Neural cell (in vitro differentiated cells): ENCODE measurements around the gene METAP2.

Experiments
- CTCF ChIP-seq: fragments of 450-650 bp; IDR thresholded peaks from 2 replicates; pipeline ENCODE4 v1.5.1; 2014; ENCODE audit warnings: antibody characterized with exemption, mild to moderate bottlenecking, moderate library complexity; ENCODE audit not compliant: poor library complexity, severe bottlenecking
- EP300 ChIP-seq: fragments of 450-650 bp; conservative IDR thresholded peaks from 2 replicates; pipeline ENCODE4 v1.6.1; 2014; ENCODE audit warnings: antibody characterized with exemption, mild to moderate bottlenecking, moderate library complexity; ENCODE audit not compliant: poor library complexity, severe bottlenecking
- MXI1 ChIP-seq: fragments of 450-650 bp; conservative IDR thresholded peaks from 2 replicates; pipeline ENCODE4 v1.6.1; 2014; ENCODE audit warnings: antibody characterized with exemption, mild to moderate bottlenecking; ENCODE audit not compliant: poor library complexity, severe bottlenecking
- POLR2AphosphoS5 ChIP-seq: IDR thresholded peaks from 2 replicates; pipeline ENCODE4 v1.6.1; 2012

DNA sequence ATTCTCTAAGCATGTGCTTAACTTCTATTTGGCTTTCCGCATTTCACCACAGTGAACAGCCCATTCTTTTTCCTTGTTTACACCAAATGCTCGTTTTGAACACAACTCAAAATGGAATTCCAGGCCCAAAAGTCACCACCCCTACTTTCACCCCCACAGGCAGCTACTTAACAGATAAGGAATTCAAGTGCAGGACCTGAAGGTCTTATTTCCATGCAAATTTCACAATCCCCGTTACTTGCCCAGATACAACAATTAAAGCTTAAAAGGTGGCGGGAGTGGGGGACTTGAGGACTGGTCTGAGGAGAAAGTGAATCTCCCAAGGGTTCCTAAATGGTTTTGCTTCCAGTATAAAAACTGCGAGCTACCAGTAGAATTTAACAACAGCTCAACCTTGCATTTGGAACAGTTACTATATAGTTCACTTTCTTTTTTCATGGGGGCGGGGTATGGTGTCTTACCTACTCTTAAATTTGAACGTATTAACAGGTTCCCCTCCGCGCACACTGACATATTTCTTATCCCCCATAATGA is 73.6 kb downstream of the METAP2 start:
- no peak for TF ChIP-seq CTCF
- no peak for TF ChIP-seq MXI1
- no peak for TF ChIP-seq EP300
- TF ChIP-seq POLR2AphosphoS5, result no peak
